DND-41 (cell line): ENCODE measurements around the gene CFAP43.
A peak's percentile ranks its signal among the peaks of the same experiment; 100 is the strongest.

Source experiments
- ATAC-seq: fragments of 200-7000 bp; cut with Tn5 transposase; 3 replicates; pipeline ENCODE4 v1.9.1; 2021; ENCODE audit warnings: low read depth; ENCODE audit not compliant: insufficient read depth
- DNase-seq: peaks from one replicate; pipeline ENCODE4 v3.0.0-alpha.2; 2020
- H2AFZ ChIP-seq: 2 replicates; pipeline ENCODE4 v1.6.0; 2012; ENCODE audit warnings: low read depth, low read length
- H3K27ac ChIP-seq: 2 replicates; pipeline ENCODE4 v1.5.1; 2012; ENCODE audit warnings: low read length, inconsistent platforms
- H3K27me3 ChIP-seq: fragments of 200-600 bp; sonication (generic); 2 replicates; pipeline ENCODE4 v1.6.0; 2012; ENCODE audit warnings: low read length, mild to moderate bottlenecking, inconsistent platforms; ENCODE audit not compliant: insufficient read depth, poor library complexity
- H3K36me3 ChIP-seq: 2 replicates; pipeline ENCODE4 v1.5.1; 2012; ENCODE audit warnings: low read length, inconsistent platforms; ENCODE audit not compliant: insufficient read depth
- H3K4me1 ChIP-seq: 2 replicates; pipeline ENCODE4 v1.5.1; 2012; ENCODE audit warnings: mild to moderate bottlenecking, low read length; ENCODE audit not compliant: insufficient read depth
- H3K4me2 ChIP-seq: 2 replicates; pipeline ENCODE4 v1.6.0; 2012; ENCODE audit warnings: mild to moderate bottlenecking, moderate library complexity, low read length, inconsistent platforms; ENCODE audit not compliant: insufficient read depth
- H3K4me3 ChIP-seq, 2 experiments: fragments of 200-600 bp in 1 of 2; shearing (Covaris generic) in 1 of 2; 2 replicates each; pipeline ENCODE4 v1.5.1; 2012 to 2016; ENCODE audit warnings: inconsistent platforms in 2 of 2, low read length in 2 of 2, mild to moderate bottlenecking in 2 of 2, low read depth in 1 of 2, moderate library complexity in 1 of 2
- H3K79me2 ChIP-seq: 2 replicates; pipeline ENCODE4 v1.6.0; 2012; ENCODE audit warnings: low read length, inconsistent platforms; ENCODE audit not compliant: insufficient read depth
- H3K9ac ChIP-seq: 2 replicates; pipeline ENCODE4 v1.6.0; 2012; ENCODE audit warnings: low read depth, mild to moderate bottlenecking, inconsistent platforms, low read length, moderate library complexity
- H3K9me3 ChIP-seq: 2 replicates; pipeline ENCODE4 v1.5.1; 2012; ENCODE audit warnings: low read length, moderate library complexity, mild to moderate bottlenecking, inconsistent platforms; ENCODE audit not compliant: insufficient read depth, severe bottlenecking
- H4K20me1 ChIP-seq: 2 replicates; pipeline ENCODE4 v1.6.0; 2012; ENCODE audit warnings: low read length; ENCODE audit not compliant: insufficient read depth
- CTCF ChIP-seq: IDR thresholded peaks from 2 replicates; pipeline ENCODE4 v1.5.1; 2012; ENCODE audit warnings: borderline replicate concordance, low read length, moderate library complexity, mild to moderate bottlenecking; ENCODE audit not compliant: poor library complexity, severe bottlenecking; ENCODE audit errors: extremely low read depth
- EZH2 ChIP-seq: IDR thresholded peaks from 3 replicates; pipeline ENCODE4 v1.6.1; 2012; ENCODE audit warnings: borderline replicate concordance, low read depth, mild to moderate bottlenecking, moderate library complexity, low read length, inconsistent platforms; ENCODE audit not compliant: severe bottlenecking

CFAP43 gene

DNA sequence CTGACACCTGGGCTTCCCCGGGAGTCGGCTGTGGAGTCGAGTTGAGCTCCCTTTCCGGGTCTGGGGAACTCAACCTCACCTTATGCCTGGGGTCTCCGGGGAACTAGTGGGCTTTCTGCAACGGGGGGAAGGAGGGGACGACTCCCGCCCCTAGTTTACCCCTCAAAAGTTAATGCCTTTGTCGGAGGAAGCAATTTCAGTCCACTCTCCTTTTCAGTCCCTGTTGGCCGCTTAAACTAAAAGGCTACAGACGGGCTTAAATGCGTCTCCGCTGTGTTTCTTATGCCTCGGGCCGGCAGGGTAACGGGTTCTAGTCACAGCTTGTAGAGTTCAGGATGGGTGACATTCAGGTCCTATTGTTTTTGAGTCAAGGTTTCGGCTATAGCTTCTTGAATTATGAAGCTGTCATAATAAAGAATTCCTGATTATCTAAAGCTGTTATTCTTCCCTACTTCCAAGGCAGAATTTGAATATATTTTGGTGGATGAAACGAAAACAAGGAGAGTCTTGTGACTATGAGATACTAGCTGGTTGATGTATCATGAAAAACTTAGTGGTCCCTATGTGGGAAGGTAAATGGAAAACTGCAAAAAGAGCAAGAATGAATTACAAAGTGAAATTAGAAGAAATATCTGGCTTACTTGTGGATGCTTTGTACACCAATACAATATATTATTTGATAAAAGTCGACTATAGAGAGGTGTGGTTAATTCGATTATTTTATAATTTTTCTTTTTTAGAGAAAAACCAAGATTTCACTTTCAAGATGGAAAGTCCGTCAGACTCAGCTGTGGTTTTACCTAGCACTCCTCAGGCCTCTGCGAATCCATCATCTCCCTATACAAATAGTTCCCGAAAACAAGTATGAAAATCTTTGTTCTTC lies 109.7 kb downstream of the CFAP43 start:
- Histone ChIP-seq H4K20me1 (no peaks in the 10 kb centered on the region), H3K4me2 (peak overlapping the region; percentile 89), H3K4me3 (peak overlapping the region; percentile 74 to 75), H3K4me1 (peaks cover 24% of the 10 kb centered on the region), H3K27me3 (peaks cover 8% of the 10 kb centered on the region), H3K36me3 (peaks cover 8% of the 10 kb centered on the region; the same call in 1 of the 2 replicates), H3K27ac (peak overlapping the region; percentile 94), H3K79me2 (peaks cover 13% of the 10 kb centered on the region), H3K9ac (peak overlapping the region; percentile 89), H3K9me3 (no peaks in the 10 kb centered on the region), H2AFZ (peak overlapping the region; percentile 89)
- TF ChIP-seq CTCF, result peak; percentile 3
- no peak for TF ChIP-seq EZH2
- DNase-seq (no peak), ATAC-seq (0 out of 3 replicates have a peak, but pooled peaks have one; percentile 1)

GRCh38 chr10:104121485-104122224 lies 110.5 kb downstream of the CFAP43 start, which contains the start of gene SFR1:
Gene SFR1 (plus strand): TSS chr10:104122171. CDS start chr10:104122184, 13 bp downstream.
- H3K27me3 ChIP-seq, result peaks cover 13% of the 10 kb centered on the region
- peak; percentile 77 for TF ChIP-seq CTCF
- TF ChIP-seq EZH2, result no peak
- peak within 1 kb of the TSS; percentile 89 for H3K9ac ChIP-seq
- H3K36me3 ChIP-seq, result peaks cover 8% of the 10 kb centered on the region; the same call in 1 of the 2 replicates
- peak within 1 kb of the TSS; percentile 89 for H3K4me2 ChIP-seq
- no peaks in the 10 kb centered on the region for H3K9me3 ChIP-seq
- H4K20me1 ChIP-seq, result no peaks in the 10 kb centered on the region
- H3K4me1 ChIP-seq, result peaks cover 24% of the 10 kb centered on the region
- ATAC-seq, result peak; percentile 89
- H3K79me2 ChIP-seq, result peaks cover 13% of the 10 kb centered on the region
- H2AFZ ChIP-seq, result peak within 1 kb of the TSS; percentile 89
- peak within 1 kb of the TSS; percentile 97 for H3K27ac ChIP-seq
- peak within 1 kb of the TSS; percentile 74 to 75 for H3K4me3 ChIP-seq
- DNase-seq, result peak; percentile 99

- peak overlapping the region; percentile 71 for H3K4me2 ChIP-seq
- ATAC-seq (no peak), DNase-seq (peak; percentile 68)
- peaks cover 13% of the 10 kb centered on the region for H3K79me2 ChIP-seq
- H2AFZ ChIP-seq, result peak overlapping the region; percentile 86
- peak overlapping the region; percentile 97 for H3K27ac ChIP-seq
- H3K36me3 ChIP-seq, result peaks cover 8% of the 10 kb centered on the region; the same call in 1 of the 2 replicates
- H3K4me3 ChIP-seq, result peak overlapping the region; percentile 57 to 66; a peak in 3 of 4 replicates
- TF ChIP-seq EZH2, result no peak
- TF ChIP-seq CTCF, result no peak
- peaks cover 24% of the 10 kb centered on the region for H3K4me1 ChIP-seq
- peak overlapping the region; percentile 89 for H3K9ac ChIP-seq
- peaks cover 17% of the 10 kb centered on the region for H3K27me3 ChIP-seq
- H3K9me3 ChIP-seq, result no peaks in the 10 kb centered on the region
- H4K20me1 ChIP-seq, result no peaks in the 10 kb centered on the region
These were observed 111.2 kb downstream of the CFAP43 start for GRCh38 chr10:104120903-104121484.
